Lower leg skin (tissue), 3 donors: ENCODE results near the gene HSDL1.

Experiments used
- CTCF ChIP-seq, 3 donors: fragments of 450-650 bp; IDR thresholded peaks; one replicate each; pipeline ENCODE4 v1.5.1; 2016; ENCODE audit warnings: antibody characterized with exemption in 3 of 3, mild to moderate bottlenecking in 3 of 3, moderate library complexity in 2 of 3
- POLR2A ChIP-seq, 2 donors: fragments of 450-650 bp; IDR thresholded peaks; one replicate each; pipeline ENCODE4 v1.6.1; 2016 to 2017; ENCODE audit warnings: antibody characterized with exemption in 2 of 2, mild to moderate bottlenecking in 1 of 2, moderate library complexity in 1 of 2

GRCh38 chr16:84191466-84191865, 46.5 kb upstream of the HSDL1 start:
- TF ChIP-seq POLR2A (IDR thresholded peaks at IDR 0.05): no peak
- no peak for TF ChIP-seq CTCF (IDR thresholded peaks at IDR 0.05)
